Measurements from ENCODE around the gene HSPBP1.
"Not testable (repeated sequence)": the region's sequence is repeated elsewhere in the genome, so short reads cannot be mapped to it uniquely, and the experiment has no call there.

Gene HSPBP1

DNA sequence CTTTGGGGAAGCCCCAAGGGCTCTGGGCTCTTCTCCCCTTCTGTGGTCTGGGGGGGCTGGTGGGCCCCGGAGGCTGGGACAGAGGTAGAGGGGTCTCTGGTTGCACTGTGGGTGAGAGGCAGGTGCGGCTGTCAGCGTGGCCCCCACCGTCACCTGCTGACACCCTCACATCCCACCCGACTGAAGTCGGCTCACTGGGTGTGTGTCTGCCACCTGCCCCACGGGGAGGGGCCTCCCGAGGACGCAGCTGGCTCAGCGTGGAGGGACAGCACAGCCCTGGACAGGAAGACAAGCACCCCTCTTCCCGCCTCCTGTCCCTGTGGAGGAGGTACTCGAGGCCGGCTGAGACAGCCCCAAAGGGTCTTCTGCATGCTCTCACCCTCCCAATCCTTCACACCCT, 49.1 kb downstream of the HSPBP1 start:
- DNase-seq, result no peak

DNA sequence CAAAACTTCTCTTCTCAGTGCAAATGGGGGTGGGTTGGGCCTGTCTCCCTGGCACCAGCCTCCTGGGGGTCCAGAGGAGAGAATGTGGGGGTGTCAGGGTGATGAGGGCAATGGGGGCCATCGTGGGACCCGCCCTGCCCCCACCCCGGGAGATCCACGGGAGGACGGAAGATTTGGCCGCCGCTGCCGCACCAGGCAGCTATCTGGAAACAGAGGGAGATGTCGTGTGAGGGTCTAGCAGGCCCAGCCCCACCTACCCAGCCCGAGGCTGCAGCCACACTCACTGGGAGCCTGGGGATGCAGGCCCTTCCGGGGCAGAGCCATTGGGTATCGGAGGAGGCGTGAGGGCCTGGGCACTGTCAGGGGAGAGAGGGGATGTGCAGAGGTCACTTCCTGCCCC, 49.6 kb downstream of the HSPBP1 start:
- no peak for DNase-seq

DNA sequence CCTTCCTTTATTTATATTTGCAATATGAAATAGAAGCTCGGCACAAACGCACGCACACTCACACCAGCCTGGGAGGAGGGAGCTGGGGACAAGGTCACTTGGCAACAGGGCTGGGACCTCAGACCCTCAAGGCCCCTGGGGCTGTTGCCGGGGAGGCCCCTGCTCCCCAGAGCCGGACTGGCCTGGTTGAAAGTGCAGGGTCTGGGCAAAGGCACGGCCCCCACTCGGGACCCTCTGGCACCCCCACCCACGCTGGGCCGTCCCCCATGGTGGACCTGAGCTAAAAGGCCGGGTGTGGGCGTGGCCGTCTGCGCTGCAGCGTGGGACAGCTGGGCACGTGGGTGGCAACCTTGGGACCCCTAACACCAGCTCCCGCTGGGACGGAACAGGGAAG, 50.1 kb downstream of the HSPBP1 start:
- DNase-seq, result no peak

DNA sequence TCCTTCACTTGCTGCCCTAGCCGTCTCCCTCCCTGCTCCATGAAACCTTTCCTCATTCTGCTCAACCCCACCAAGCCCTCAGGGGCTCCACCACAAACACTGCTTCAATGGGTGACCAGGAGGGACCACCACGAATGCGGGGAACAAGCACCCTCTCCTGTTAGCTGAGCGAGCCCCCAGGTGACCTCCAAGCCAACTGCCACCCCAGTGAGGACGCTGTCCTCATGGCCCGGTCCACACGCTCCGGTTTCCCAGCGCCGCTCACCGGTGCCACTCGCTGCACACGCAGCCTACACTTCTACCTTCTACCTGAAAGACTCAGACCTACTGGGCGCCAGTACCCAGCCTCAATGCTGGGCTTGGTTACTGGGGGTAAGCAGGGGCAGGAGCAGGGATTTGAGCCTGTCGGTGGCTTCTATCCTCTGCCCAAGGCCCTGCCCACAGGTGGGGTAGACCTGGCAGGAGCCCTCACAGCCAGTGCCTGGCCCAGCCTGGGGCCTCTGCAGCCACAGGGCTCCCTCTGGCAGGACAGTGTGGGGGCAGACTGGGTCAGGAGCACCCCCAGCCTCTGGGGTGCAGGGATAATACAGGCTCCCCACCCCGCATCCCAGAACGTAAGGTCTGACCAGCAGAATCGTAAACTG, 50.6 kb downstream of the HSPBP1 start:
- no peak for DNase-seq

DNA sequence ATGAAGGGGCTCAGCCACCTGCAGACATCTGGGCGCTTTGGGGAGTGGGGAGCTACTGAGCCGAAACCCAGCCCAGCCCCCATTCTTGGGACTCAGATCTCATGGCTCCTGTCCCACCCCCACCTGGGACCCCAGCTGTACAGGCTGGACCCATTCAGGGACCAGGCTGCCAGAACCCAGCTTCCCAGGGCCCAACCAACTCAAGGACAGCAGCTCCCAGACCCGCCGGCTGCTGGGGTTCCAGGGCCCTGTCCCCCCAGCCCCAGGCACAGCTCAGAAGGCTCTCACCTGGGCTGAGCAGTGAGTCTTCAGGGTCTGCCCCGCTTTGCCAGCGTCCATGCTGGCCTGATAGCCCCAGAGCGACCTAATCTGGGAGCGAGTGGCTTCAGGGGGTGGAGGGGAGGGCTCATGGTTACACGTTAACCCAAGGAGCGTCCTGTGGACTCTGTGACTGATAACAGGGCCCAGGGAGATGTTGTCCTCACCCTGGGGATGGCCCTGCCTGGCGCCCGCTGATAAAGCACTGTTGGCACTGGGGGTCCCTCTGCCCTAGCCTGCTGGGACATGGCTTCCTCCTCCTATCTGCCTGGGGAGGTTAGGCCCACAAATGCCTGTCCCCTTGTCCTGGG, 51.4 kb downstream of the HSPBP1 start, which contains the start of gene TMEM86B:
TSS of gene TMEM86B (minus strand) at position 361 of the 629 bp plus-strand sequence. CDS start at position 339, 22 bp downstream.
- DNase-seq, result no peak

DNA sequence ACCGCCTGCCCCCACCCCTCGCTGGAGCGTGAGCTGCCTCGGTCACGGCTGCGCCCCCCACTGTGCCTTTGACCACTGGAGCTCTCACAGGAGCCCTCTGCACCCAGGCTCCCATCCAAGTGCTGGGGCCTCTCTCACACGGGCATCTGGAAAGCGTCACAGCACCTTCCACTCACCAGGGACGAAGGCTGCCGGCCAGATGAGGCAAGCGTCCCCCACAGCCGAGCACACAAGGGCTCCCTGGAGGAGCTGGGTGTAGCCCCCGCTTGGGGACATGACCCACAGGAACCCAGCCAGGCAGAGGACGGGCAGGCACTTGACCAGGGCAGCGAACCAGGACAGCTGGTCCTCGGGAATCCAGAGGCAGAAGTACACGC, 51.9 kb downstream of the HSPBP1 start:
- DNase-seq, result no peak

DNA sequence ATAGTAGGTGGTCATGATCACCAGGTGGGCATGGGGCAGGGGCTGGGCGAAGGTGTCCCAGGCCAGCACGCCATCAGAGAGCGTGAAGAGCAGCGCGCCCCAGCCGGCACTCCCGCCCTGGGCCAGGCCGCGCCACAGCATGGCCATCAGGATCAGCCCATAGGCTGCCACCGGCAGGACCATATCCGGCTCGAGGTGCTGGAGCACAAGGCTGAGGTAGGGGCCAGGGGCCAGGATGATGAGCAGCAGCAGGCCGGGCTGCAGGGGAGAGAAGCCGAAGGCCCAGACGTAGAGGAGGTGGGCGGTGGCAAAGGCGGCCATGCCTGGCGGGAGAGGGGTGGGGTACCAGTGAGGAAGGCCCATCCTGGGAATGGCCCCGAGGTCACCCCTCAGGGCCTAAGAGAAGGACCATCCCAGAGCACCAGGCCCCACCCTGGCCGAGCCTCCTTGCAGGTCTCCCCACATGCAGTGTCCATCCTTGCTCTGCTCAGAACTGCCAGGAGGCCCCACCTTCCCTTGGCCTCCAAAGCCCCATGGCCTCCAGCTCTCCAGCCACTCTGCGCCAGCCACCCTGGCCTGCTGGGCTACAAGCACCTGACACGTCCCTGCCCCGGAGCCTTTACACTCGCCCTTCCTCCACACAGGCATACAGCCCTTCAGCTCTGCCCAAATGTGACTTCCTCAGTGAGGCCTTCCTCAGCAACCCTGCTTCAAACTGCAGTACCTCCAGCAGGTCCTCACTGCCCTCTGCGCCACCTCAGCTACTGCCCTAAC, 52.5 kb downstream of the HSPBP1 start:
- DNase-seq, result no peak

DNA sequence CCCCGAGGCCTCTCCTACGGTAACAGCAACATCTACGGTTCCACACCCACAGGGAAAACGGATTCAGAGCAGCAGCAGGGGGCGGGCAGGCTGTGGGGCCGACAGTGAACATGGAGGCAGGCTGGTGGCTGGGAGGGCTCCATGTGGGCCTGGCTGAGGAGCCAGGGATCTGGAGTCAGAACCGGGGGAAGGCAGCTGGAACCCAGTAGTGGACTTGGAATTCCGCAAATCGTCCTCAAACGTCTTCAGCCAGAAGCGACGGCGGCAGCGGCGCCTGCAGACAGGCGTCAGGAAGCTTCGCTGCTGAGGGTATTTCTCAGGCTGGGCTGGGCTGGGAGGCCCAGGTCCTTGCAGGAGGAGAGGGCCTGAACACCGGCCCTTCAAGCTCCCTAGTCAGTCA, 53.1 kb downstream of the HSPBP1 start:
- DNase-seq, result no peak

DNA sequence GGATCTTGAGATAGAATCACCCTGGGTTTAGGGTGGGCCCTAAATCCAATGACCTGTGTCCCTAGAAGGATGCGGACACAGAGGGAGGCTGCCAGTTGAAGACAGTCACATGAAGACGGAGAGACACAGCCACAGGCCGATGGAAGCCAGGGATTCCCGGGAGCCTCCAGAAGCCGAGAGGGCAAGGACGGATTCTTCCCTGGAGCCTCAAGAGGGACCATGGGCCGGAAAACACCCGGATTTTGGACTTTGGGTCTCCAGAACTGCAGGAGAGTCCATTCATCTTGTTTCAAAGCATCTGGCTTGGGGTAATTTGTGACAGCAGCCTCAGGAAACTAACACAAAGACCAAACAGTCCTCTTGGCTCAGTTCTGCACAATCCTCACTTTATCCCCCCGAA, 53.6 kb downstream of the HSPBP1 start:
- DNase-seq, result no peak

DNA sequence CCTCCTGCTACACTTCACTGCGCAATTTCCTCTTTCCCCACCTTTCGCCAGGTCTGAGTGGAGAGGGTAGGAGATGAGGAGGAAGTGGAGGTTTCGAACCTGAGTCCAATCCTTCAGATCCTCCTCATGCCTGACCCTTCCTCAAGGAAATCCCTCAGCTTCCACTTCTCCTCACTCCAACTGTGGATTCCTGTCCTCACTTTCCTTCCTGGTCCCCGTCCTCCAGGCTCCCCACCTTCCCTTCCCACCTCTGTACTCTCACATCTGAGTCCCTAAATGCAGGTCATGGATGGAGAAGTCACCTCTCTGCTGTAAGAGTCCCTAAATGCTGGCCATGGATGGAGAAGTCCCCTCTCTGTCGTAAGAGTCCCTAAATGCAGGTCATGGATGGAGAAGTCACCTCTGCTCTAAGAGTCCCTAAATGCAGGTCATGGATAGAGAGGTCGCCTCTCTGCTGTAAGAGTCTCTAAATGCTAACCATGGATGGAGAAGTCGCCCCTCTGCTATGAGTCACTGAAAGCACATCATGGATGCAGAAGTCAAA, 54.4 kb downstream of the HSPBP1 start:
- DNase-seq, result no peak

DNA sequence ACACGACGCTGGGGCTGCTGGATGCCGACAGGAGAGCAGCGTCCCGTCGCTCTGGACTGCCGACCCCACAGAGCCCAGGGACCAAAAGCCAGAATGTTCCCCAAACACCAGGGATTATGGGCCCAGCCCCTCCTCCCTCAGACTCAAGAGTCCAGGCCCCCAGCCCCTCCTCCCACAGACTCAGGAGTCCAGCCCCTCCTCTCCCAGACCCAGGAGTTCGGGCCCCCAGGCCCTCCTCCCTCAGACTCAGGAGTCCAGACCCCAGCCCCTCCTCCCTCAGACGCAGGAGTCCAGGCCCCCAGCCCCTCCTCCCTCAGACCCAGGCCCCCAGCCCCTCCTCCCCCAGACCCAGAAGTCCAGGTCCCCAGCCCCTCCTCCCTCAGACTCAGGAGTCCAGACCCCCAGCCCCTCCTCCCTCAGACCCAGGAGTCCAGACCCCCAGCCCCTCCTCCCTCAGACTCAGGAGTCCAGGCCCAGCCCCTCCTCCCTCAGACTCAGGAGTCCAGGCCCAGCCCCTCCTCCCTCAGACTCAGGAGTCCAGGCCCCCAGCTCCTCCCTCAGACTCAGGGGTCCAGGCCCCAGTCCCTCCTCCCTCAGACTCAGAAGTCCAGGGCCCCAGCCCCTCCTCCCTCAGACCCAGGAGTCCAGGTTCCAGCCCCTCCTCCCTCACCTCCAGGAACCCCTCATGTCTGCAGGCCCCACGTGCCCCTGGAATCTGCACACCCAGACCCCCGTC, 55.1 kb downstream of the HSPBP1 start:
- DNase-seq, result not testable (repeated sequence)

DNA sequence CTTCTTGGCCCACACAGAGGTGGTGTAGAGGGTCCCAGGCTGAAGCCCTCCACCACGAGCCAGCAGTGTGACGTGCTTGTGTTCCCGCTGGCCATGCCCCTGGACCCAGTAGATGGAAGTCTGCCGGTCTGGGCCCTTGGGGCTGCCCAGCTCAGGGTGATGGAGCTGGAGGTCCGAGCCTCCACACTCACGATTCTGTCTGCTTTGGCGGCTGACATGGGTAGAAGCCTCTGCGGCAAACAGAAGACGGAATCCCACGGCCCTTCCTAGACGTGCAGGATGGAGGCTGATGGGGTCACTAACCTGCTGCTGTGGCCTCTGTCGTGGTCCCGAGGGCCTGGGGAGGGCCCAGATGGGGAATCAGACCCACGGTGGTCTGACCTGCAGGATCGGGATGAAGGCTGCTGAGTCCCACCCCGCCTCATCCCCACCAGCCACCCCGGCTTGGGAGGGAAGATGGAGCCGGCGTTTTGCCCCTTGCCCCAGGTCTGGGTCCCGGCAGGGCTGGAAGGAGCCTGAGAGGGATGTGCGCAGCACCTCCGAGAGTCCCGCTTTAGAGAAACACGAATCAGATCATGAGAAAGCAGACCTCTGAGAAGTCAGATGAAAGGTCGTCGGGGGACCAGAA, 55.8 kb downstream of the HSPBP1 start:
- no peak for DNase-seq

DNA sequence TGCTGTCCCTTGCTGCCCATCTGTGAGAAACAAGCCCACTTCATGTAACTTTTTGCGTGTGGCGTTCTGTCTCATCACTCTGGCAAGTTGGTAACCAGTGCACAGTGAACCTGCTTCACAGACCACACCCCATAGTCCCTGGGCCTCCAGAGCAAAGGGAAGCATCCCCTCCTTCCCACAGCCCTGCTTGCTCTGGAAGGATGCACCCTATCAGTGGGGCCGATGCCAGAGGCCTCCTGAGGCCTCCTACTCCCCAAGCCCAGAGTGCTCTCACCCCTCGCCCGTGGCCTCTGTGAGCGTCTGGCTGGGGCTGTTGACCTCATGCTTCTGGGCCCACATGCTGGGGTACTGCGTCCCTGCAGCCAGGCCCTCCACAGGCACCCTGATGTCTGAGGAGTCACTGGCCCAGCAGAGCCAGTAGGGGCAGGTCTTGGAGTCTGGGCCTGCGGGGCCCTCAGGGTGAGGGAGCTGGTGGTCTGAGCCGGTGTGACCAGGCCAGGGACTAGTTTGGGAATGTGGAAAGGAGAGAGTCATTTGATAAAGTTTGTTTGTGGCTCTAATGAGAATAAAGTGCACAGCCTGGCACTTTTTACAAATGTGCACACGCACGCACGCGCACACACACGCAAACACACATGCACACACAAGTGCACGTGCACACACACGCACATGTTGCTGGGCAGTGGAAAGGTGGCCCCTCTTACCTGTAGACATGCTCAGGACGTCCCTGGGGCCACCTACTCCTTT, 56.4 kb downstream of the HSPBP1 start:
- no peak for DNase-seq

DNA sequence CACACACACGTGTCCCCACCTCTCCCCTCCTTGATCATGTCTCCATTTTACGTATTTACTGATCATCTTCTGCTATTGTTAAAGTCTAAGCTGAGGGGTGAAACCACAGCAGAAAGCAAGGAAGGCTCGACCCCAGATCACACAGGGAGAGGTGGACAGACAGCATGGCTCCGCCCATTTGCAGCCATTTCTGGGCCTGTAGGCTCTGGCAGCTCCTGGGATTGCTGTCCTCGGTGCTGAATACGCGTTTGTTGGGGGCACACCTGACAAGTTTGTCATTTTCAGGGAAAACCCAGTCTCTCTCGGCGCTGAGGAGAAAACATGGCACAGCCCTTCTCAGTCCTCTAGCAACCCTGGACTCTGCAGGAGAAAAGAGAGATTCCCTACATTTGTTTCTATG, 59.4 kb downstream of the HSPBP1 start:
- no peak for DNase-seq

DNA sequence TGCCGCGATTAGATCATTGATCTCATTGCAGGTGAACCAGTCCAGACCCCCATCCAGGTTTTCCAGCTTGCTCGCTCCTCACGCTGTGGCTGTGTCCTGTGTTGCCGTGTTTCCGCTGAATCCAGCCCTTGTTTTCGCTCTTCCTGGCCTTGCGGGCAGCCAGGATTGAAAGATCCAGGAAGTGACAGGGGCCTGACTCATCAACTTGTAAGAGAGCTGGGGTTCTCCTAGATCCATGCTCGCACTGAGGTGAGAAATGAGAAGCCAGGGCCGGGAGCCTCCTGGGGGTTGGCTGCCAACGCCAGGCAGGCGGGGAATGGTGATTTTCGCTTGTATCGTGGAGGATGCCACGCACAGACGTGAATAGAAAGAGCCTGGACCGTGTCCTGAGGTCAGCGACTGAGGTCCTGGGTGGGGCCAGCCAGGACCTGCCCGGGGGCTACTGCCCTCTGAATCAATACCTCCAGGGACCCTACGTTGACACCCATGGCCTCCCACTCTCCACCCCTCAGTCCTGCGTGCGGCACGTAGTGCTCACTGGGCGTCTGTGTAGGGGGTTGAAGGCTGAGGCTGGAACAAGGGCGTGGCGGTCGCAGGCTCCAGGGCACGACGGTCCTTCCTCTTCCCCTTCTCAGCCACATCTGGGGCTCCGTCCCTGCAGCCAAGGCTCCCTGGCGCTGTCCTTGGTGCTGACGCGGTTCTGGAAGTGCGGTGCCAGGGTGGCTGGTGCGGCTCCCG, 63.3 kb downstream of the HSPBP1 start:
- DNase-seq, result no peak

DNA sequence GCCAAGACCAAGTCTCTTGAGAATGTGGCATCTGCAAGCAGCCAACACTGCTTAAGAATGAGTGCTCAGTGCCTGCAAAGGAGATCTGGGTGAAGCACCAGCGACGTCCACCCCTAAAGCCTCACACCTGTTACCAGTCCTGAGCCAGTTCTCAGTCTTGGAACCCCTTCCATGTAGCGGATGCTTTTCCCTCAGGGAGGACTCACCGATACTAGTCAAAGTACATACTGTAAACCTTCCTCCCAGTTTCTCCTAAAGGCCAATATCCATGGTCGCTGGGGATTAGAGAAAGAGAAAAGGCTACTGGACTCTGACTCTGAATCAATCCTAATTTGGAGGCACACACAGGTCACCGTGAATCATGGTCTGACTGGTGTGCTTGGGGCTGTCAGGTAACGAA, 66.4 kb downstream of the HSPBP1 start:
- DNase-seq, result no peak

DNA sequence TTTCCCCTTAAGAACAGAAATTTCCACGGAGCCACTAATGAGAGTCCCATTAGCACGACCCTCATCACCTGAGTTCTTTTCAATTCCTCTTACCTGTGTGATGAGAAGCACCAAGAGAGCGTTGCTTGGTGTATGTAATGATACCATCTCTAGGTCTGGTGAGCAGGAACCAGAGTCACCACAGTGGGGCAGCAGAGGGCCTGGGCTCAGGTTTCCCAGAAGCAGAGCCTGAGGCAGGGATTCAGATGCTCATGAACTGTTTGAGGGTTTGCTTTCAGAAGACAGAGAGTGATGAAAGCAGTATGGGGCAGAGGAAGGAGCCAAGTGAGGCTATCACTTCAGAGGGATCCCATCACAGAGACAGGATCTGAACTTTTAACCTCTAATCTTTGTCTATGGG, 67.5 kb downstream of the HSPBP1 start:
- DNase-seq, result no peak

Measured in activated gamma-delta T cell (primary cell).